Measurements from ENCODE around the gene BAIAP2L1. TPM values are rescaled to one million over a fixed set of nuclear protein-coding genes. Genes with fewer than 3 reads are reported as not detected.

Gene BAIAP2L1
- total RNA-seq, 1 donor from 2014 or later = 10.9 TPM

GRCh38 chr7:98351136-98351535 lies 49.8 kb downstream of the BAIAP2L1 start:
- Mint-ChIP-seq H3K4me3 (ENCODE audit: unreplicated experiment) (no peak overlapping the region), H3K4me1 (ENCODE audit: unreplicated experiment) (peaks cover 34% of the 10 kb centered on the region), H3K36me3 (ENCODE audit: unreplicated experiment) (peaks cover 2% of the 10 kb centered on the region), H3K27me3 (ENCODE audit: unreplicated experiment) (no peaks in the 10 kb centered on the region), H3K27ac (ENCODE audit: unreplicated experiment) (peak overlapping the region; percentile 83), H3K9me3 (ENCODE audit: unreplicated experiment) (no peaks in the 10 kb centered on the region)
- DNase-seq (ENCODE audit: extremely low spot score, unreplicated experiment) = no peak
- TF ChIP-seq, protein P1, sequence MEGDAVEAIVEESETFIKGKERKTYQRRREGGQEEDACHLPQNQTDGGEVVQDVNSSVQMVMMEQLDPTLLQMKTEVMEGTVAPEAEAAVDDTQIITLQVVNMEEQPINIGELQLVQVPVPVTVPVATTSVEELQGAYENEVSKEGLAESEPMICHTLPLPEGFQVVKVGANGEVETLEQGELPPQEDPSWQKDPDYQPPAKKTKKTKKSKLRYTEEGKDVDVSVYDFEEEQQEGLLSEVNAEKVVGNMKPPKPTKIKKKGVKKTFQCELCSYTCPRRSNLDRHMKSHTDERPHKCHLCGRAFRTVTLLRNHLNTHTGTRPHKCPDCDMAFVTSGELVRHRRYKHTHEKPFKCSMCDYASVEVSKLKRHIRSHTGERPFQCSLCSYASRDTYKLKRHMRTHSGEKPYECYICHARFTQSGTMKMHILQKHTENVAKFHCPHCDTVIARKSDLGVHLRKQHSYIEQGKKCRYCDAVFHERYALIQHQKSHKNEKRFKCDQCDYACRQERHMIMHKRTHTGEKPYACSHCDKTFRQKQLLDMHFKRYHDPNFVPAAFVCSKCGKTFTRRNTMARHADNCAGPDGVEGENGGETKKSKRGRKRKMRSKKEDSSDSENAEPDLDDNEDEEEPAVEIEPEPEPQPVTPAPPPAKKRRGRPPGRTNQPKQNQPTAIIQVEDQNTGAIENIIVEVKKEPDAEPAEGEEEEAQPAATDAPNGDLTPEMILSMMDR (IDR thresholded peaks at IDR 0.05) = no peak

GRCh38 chr7:98348726-98349474 lies 52.0 kb downstream of the BAIAP2L1 start:
- Mint-ChIP-seq H3K36me3 (ENCODE audit: unreplicated experiment) (peaks cover 2% of the 10 kb centered on the region), H3K4me1 (ENCODE audit: unreplicated experiment) (peaks cover 16% of the 10 kb centered on the region), H3K27me3 (ENCODE audit: unreplicated experiment) (no peaks in the 10 kb centered on the region), H3K4me3 (ENCODE audit: unreplicated experiment) (no peak overlapping the region), H3K27ac (ENCODE audit: unreplicated experiment) (no peak overlapping the region), H3K9me3 (ENCODE audit: unreplicated experiment) (no peaks in the 10 kb centered on the region)
- no peak for DNase-seq (ENCODE audit: extremely low spot score, unreplicated experiment)
- TF ChIP-seq, protein P1 (IDR thresholded peaks at IDR 0.05) = no peak

- TF ChIP-seq, protein P1 (IDR thresholded peaks at IDR 0.05) = no peak
- peaks cover 1% of the 10 kb centered on the region for H3K4me1 Mint-ChIP-seq (ENCODE audit: unreplicated experiment)
- H3K4me3 Mint-ChIP-seq (ENCODE audit: unreplicated experiment) = no peak overlapping the region
- no peak for DNase-seq (ENCODE audit: extremely low spot score, unreplicated experiment)
- H3K27ac Mint-ChIP-seq (ENCODE audit: unreplicated experiment) = no peak overlapping the region
- H3K36me3 Mint-ChIP-seq (ENCODE audit: unreplicated experiment) = peaks cover 2% of the 10 kb centered on the region
- H3K9me3 Mint-ChIP-seq (ENCODE audit: unreplicated experiment) = no peaks in the 10 kb centered on the region
- H3K27me3 Mint-ChIP-seq (ENCODE audit: unreplicated experiment) = no peaks in the 10 kb centered on the region
Observed at GRCh38 chr7:98346515-98347069, 54.3 kb downstream of the BAIAP2L1 start.

GRCh38 chr7:98341106-98341505 lies 59.8 kb downstream of the BAIAP2L1 start:
- Mint-ChIP-seq H3K9me3 (ENCODE audit: unreplicated experiment) (no peaks in the 10 kb centered on the region), H3K27me3 (ENCODE audit: unreplicated experiment) (no peaks in the 10 kb centered on the region), H3K27ac (ENCODE audit: unreplicated experiment) (peak overlapping the region; percentile 63), H3K4me1 (ENCODE audit: unreplicated experiment) (peaks cover 7% of the 10 kb centered on the region), H3K36me3 (ENCODE audit: unreplicated experiment) (peaks cover 3% of the 10 kb centered on the region), H3K4me3 (ENCODE audit: unreplicated experiment) (no peak overlapping the region)
- DNase-seq (ENCODE audit: extremely low spot score, unreplicated experiment) = no peak
- TF ChIP-seq, protein P1 (IDR thresholded peaks at IDR 0.05) = no peak

DNA sequence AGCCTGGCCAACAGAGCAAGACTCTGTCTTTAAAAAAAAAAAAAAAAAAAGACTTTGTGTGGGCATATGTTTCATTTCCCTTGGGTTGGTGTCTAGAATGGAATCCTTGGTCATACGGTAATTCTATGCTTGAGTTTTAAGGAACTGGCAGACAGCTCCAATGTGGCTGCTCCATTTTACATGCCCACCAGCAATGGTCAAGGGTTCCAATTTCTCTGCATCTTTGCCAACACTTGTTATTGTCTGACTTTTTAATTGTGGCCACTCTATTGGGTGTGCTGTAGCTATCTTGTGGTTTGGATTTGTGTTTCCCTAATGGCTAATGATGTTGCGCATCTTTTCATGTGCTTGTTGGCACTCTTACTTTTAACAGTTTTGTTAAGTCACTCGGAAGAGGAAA lies 61.8 kb downstream of the BAIAP2L1 start:
- Mint-ChIP-seq H3K27ac (ENCODE audit: unreplicated experiment) (no peak overlapping the region), H3K4me3 (ENCODE audit: unreplicated experiment) (no peak overlapping the region), H3K36me3 (ENCODE audit: unreplicated experiment) (peaks cover 3% of the 10 kb centered on the region), H3K4me1 (ENCODE audit: unreplicated experiment) (peaks cover 7% of the 10 kb centered on the region), H3K9me3 (ENCODE audit: unreplicated experiment) (no peaks in the 10 kb centered on the region), H3K27me3 (ENCODE audit: unreplicated experiment) (no peaks in the 10 kb centered on the region)
- TF ChIP-seq, protein P1 (IDR thresholded peaks at IDR 0.05) = no peak
- no peak for DNase-seq (ENCODE audit: extremely low spot score, unreplicated experiment)
